Endodermal cell (in vitro differentiated cells): ENCODE data around the gene FNBP1. TPM values are rescaled to one million over a fixed set of nuclear protein-coding genes. Genes with fewer than 3 reads are reported as not detected.

Experiments used
- DNase-seq: peaks from one replicate; pipeline ENCODE4 v3.0.0-alpha.2; 2017
- H3K27ac ChIP-seq: 2 replicates; pipeline ENCODE4 v1.5.1; 2013; ENCODE audit warnings: mild to moderate bottlenecking, low read depth, low read length, moderate library complexity
- H3K27me3 ChIP-seq: 2 replicates; pipeline ENCODE4 v1.6.1; 2013; ENCODE audit warnings: mild to moderate bottlenecking, low read length, moderate library complexity; ENCODE audit not compliant: insufficient read depth, control insufficient read depth, poor library complexity, severe bottlenecking
- H3K36me3 ChIP-seq: 2 replicates; pipeline ENCODE4 v1.7.0; 2013; ENCODE audit warnings: mild to moderate bottlenecking, low read length, moderate library complexity; ENCODE audit not compliant: control insufficient read depth, insufficient read depth
- H3K4me1 ChIP-seq: one replicate; pipeline ENCODE4 v1.7.0; 2013; ENCODE audit warnings: low read length; ENCODE audit not compliant: control insufficient read depth, insufficient read depth
- H3K4me3 ChIP-seq: 2 replicates; pipeline ENCODE4 v1.5.1; 2013; ENCODE audit warnings: mild to moderate bottlenecking, low read length, moderate library complexity
- H3K9ac ChIP-seq: 2 replicates; pipeline ENCODE4 v1.6.1; 2013; ENCODE audit warnings: mild to moderate bottlenecking, low read length, moderate library complexity; ENCODE audit not compliant: poor library complexity, severe bottlenecking; ENCODE audit errors: extremely low read depth
- H3K9me3 ChIP-seq: 2 replicates; pipeline ENCODE4 v1.6.1; 2013; ENCODE audit warnings: mild to moderate bottlenecking, low read length, moderate library complexity; ENCODE audit not compliant: control insufficient read depth
- H3K27ac Mint-ChIP-seq: 2 replicates; pipeline ENCODE4 v1.8.0; 2020; ENCODE audit warnings: mixed read lengths
- H3K27me3 Mint-ChIP-seq: 2 replicates; pipeline ENCODE4 v1.8.0; 2021; ENCODE audit warnings: mild to moderate bottlenecking, mixed read lengths; ENCODE audit not compliant: insufficient read depth
- H3K36me3 Mint-ChIP-seq: 2 replicates; pipeline ENCODE4 v1.8.0; 2020; ENCODE audit warnings: low read depth, mixed read lengths
- H3K4me1 Mint-ChIP-seq: 2 replicates; pipeline ENCODE4 v1.8.0; 2020; ENCODE audit warnings: mixed read lengths
- H3K4me3 Mint-ChIP-seq: 2 replicates; pipeline ENCODE4 v1.8.0; 2020; ENCODE audit warnings: mild to moderate bottlenecking, moderate library complexity, mixed read lengths
- H3K9me3 Mint-ChIP-seq: 2 replicates; pipeline ENCODE4 v1.8.0; 2020; ENCODE audit warnings: mild to moderate bottlenecking, mixed read lengths
- CTCF ChIP-seq: fragments of 200-600 bp; sonication (generic); conservative IDR thresholded peaks from 2 replicates; pipeline ENCODE4 v1.5.0; 2021; ENCODE audit warnings: antibody characterized with exemption, mild to moderate bottlenecking
- WGBS, 2 experiments: methylation state at CpG; one replicate each; pipeline versions ENCODE4 v1.1.5 to v1.1.7; 2013; ENCODE audit warnings: missing lambda C conversion rate in 2 of 2, mixed read lengths in 1 of 2; ENCODE audit not compliant: insufficient coverage in 1 of 2, insufficient read length in 1 of 2; 5-methylcytosine and 5-hydroxymethylcytosine counted together
- total RNA-seq, 2 donors: library from RNA; stranded (reverse); fragmentation: NEBNext Ultra II Directional in 1 of 2; extraction: Animal tissue kit (Norgen Biotek cat#: 25700) in 1 of 2; gene quantifications; 2 replicates in 1 of 2; 3 replicates in 1 of 2; pipeline ENCODE4 v1.2.1, GENCODE V29; 2021

FNBP1 gene
- total RNA-seq, 2 donors from 2014 or later = 41.4 to 43.3 TPM

- 58% methylated on average over 1 of the region's 4 CpGs; no CpG with 5 or more reads in 1 of the 2 experiments for WGBS, 2 experiments
- H3K4me1 Mint-ChIP-seq = peaks cover 23% of the 10 kb centered on the region
- TF ChIP-seq CTCF = no peak
These were observed 2.9 kb upstream of the FNBP1 start for GRCh38 chr9:130045725-130046450.

DNA sequence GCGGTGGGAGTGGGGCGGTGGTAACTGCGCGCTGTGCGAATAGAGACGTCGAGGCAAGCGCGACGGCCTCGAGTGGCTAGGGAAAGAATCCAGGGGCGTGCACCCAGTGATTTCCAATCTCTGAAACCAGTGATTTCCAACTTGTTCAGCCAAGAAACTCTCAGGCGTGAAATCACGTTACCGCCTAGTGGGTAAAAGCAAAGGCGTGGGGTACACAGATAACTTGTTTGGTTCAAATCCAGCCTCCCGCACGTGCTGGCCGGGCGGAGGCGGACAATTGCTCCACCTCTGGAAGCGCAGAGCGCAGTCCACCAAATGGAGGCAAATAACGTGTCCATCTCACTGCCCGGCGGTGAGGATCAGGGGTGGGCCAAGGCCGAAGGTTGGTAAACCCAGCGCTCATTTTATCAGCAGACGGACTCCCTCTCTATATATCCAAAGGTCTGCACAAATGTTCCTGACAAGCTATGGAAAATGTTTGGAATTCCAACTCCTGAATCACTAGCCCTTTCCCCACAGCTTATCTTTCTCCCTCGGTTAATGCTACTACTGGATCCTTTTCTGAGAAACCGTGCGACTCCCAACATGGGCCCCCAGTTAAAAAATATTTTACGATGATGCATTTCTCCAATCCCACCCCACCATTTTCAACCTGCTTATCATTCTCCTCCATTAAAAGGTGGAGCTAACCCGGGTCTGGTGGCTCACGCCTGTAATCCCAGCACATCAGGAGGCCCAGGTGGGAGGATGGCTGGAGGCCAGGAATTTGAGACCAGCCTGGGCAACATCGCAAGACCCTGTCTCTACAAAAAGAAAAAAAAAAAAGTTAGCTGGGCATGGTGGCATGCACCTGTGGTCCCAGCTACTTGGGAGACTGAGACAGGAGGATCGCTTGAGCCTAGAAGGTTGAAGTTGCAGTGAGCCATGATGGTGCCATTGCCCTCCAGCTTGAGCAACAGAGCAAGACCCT is 950 bp upstream of the FNBP1 start:
- Histone ChIP-seq H3K36me3 (no peaks in the 10 kb centered on the region), H3K4me3 (peak overlapping the region; percentile 84), H3K27ac (no peak overlapping the region), H3K4me1 (peaks cover 4% of the 10 kb centered on the region), H3K27me3 (no peaks in the 10 kb centered on the region), H3K9me3 (no peaks in the 10 kb centered on the region), H3K9ac (peak overlapping the region; percentile 48)
- Mint-ChIP-seq H3K4me1 (peaks cover 22% of the 10 kb centered on the region), H3K4me3 (peak overlapping the region; percentile 98), H3K9me3 (no peaks in the 10 kb centered on the region), H3K36me3 (no peaks in the 10 kb centered on the region), H3K27me3 (peaks cover 5% of the 10 kb centered on the region), H3K27ac (peak overlapping the region; percentile 86)
- no peak for DNase-seq
- TF ChIP-seq CTCF = no peak
- WGBS, 2 experiments = 59 to 64% methylated on average over 33 to 37 of the region's 37 CpGs

More at GRCh38 chr9:130045725-130046450, 2.9 kb upstream of the FNBP1 start:
- Mint-ChIP-seq H3K4me3 (no peak overlapping the region), H3K9me3 (no peaks in the 10 kb centered on the region), H3K27ac (no peak overlapping the region), H3K27me3 (peaks cover 5% of the 10 kb centered on the region), H3K36me3 (no peaks in the 10 kb centered on the region)
- DNase-seq = no peak
- H3K4me3 ChIP-seq = peak overlapping the region; percentile 56
- H3K9me3 ChIP-seq = no peaks in the 10 kb centered on the region
- H3K36me3 ChIP-seq = no peaks in the 10 kb centered on the region
- peaks cover 4% of the 10 kb centered on the region for H3K4me1 ChIP-seq
- no peak overlapping the region for H3K27ac ChIP-seq
- H3K9ac ChIP-seq = no peak overlapping the region
- H3K27me3 ChIP-seq = no peaks in the 10 kb centered on the region

DNA sequence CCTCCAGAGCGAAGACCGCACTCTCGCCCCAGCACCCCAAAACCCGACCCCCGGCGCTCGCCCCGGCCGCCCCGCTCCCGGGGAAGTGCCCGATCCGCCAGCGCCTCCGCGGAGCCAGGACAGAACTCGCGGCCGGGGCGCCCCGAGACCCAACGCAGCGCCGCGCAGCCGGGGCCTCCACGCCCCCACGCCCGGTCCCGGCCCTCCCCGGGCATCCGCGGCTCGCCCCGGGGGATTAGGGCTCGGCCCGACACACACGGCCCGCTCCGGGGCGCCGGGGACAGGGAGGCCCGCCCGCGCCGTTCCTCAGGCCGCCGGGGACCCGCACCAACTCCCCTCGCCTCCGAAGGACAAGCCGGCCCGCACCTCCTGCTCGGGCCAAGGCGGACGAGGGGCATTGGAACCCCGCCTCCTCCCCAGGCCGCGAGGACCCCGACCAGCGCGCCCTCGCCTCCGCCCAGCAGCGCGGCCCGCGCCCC is 544 bp downstream of the FNBP1 start:
- Mint-ChIP-seq H3K4me1 (peaks cover 22% of the 10 kb centered on the region), H3K27me3 (peaks cover 5% of the 10 kb centered on the region), H3K27ac (peak overlapping the region; percentile 92), H3K9me3 (no peaks in the 10 kb centered on the region), H3K4me3 (peak overlapping the region; percentile 98), H3K36me3 (no peaks in the 10 kb centered on the region)
- H3K9ac ChIP-seq = peak overlapping the region; percentile 79
- DNase-seq = no peak
- no peaks in the 10 kb centered on the region for H3K27me3 ChIP-seq
- no peak for TF ChIP-seq CTCF
- no peaks in the 10 kb centered on the region for H3K9me3 ChIP-seq
- H3K4me1 ChIP-seq = peaks cover 4% of the 10 kb centered on the region
- peak overlapping the region; percentile 84 for H3K4me3 ChIP-seq
- H3K36me3 ChIP-seq = no peaks in the 10 kb centered on the region
- 0% methylated on average over 38 to 68 of the region's 68 CpGs for WGBS, 2 experiments
- H3K27ac ChIP-seq = peak overlapping the region; percentile 78
